ENCODE data around the gene SNAPC4. TPM values are rescaled to one million over a fixed set of nuclear protein-coding genes. Genes with fewer than 3 reads are reported as not detected.

SNAPC4 gene
- total and polyA plus RNA-seq, 9 of the 15 experiments (the other 6 are each of a cell fraction or from before 2014, with no cell fraction given), result 0.21 to 21.8 (median 8.8) TPM

- TF ChIP-seq NONO (IDR thresholded peaks at IDR 0.05; ENCODE audit: low read depth in 2 of 2, low read length in 1 of 2) (peak in 1 of 2 experiments; percentile 53; a peak in 2 of 4 replicates), ZNF324 (CRISPR knock-in tag; IDR thresholded peaks at IDR 0.05) (no peak), MYNN (IDR thresholded peaks at IDR 0.05) (0 out of 2 replicates have a peak, but pooled peaks have one; percentile 17), MYNN (CRISPR knock-in tag; IDR thresholded peaks at IDR 0.05) (no peak), TAF1 (IDR thresholded peaks at IDR 0.05; ENCODE audit: control insufficient read depth, extremely low read depth, insufficient read depth, low read length, severe bottlenecking) (peak; percentile 78), HCFC1 (IDR thresholded peaks at IDR 0.05; ENCODE audit: low read depth, low read length) (peak; percentile 79), FUS (optimal IDR thresholded peaks at IDR 0.05; ENCODE audit: low read depth, low read length) (peak; percentile 57), ZNF830 (CRISPR knock-in tag; IDR thresholded peaks at IDR 0.05) (no peak), GATA2 (CRISPR knock-in tag; IDR thresholded peaks at IDR 0.05) (no peak), ZNF12 (CRISPR knock-in tag; IDR thresholded peaks at IDR 0.05) (no peak), EHMT2 (IDR thresholded peaks at IDR 0.05) (no peak)
- TF ChIP-seq, protein P1, sequence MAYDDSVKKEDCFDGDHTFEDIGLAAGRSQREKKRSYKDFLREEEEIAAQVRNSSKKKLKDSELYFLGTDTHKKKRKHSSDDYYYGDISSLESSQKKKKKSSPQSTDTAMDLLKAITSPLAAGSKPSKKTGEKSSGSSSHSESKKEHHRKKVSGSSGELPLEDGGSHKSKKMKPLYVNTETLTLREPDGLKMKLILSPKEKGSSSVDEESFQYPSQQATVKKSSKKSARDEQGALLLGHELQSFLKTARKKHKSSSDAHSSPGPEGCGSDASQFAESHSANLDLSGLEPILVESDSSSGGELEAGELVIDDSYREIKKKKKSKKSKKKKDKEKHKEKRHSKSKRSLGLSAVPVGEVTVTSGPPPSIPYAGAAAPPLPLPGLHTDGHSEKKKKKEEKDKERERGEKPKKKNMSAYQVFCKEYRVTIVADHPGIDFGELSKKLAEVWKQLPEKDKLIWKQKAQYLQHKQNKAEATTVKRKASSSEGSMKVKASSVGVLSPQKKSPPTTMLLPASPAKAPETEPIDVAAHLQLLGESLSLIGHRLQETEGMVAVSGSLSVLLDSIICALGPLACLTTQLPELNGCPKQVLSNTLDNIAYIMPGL (CRISPR knock-in tag; IDR thresholded peaks at IDR 0.05), result peak; percentile 82; the same call in 1 of the 2 replicates
- TF ChIP-seq, protein P2, sequence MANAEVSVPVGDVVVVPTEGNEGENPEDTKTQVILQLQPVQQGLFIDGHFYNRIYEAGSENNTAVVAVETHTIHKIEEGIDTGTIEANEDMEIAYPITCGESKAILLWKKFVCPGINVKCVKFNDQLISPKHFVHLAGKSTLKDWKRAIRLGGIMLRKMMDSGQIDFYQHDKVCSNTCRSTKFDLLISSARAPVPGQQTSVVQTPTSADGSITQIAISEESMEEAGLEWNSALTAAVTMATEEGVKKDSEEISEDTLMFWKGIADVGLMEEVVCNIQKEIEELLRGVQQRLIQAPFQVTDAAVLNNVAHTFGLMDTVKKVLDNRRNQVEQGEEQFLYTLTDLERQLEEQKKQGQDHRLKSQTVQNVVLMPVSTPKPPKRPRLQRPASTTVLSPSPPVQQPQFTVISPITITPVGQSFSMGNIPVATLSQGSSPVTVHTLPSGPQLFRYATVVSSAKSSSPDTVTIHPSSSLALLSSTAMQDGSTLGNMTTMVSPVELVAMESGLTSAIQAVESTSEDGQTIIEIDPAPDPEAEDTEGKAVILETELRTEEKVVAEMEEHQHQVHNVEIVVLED (CRISPR knock-in tag; IDR thresholded peaks at IDR 0.05), result peak; percentile 68
- TF ChIP-seq, protein P3, sequence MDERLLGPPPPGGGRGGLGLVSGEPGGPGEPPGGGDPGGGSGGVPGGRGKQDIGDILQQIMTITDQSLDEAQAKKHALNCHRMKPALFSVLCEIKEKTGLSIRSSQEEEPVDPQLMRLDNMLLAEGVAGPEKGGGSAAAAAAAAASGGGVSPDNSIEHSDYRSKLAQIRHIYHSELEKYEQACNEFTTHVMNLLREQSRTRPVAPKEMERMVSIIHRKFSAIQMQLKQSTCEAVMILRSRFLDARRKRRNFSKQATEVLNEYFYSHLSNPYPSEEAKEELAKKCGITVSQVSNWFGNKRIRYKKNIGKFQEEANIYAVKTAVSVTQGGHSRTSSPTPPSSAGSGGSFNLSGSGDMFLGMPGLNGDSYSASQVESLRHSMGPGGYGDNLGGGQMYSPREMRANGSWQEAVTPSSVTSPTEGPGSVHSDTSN (CRISPR knock-in tag; IDR thresholded peaks at IDR 0.05; ENCODE audit: low read depth), result no peak
- TF ChIP-seq, protein P3 (tag; conservative IDR thresholded peaks at IDR 0.05; ENCODE audit: low read depth), result no peak
- TF ChIP-seq, protein P4, sequence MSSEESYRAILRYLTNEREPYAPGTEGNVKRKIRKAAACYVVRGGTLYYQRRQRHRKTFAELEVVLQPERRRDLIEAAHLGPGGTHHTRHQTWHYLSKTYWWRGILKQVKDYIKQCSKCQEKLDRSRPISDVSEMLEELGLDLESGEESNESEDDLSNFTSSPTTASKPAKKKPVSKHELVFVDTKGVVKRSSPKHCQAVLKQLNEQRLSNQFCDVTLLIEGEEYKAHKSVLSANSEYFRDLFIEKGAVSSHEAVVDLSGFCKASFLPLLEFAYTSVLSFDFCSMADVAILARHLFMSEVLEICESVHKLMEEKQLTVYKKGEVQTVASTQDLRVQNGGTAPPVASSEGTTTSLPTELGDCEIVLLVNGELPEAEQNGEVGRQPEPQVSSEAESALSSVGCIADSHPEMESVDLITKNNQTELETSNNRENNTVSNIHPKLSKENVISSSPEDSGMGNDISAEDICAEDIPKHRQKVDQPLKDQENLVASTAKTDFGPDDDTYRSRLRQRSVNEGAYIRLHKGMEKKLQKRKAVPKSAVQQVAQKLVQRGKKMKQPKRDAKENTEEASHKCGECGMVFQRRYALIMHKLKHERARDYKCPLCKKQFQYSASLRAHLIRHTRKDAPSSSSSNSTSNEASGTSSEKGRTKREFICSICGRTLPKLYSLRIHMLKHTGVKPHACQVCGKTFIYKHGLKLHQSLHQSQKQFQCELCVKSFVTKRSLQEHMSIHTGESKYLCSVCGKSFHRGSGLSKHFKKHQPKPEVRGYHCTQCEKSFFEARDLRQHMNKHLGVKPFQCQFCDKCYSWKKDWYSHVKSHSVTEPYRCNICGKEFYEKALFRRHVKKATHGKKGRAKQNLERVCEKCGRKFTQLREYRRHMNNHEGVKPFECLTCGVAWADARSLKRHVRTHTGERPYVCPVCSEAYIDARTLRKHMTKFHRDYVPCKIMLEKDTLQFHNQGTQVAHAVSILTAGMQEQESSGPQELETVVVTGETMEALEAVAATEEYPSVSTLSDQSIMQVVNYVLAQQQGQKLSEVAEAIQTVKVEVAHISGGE (CRISPR knock-in tag; IDR thresholded peaks at IDR 0.05), result peak in 1 of 3 experiments; percentile 87; a peak in 2 of 6 replicates
Observed at GRCh38 chr9:136400038-136400834, at the start of gene SNAPC4 (continued).
